Measurements from ENCODE around the gene SLC9A9.
A peak's percentile ranks its signal among the peaks of the same experiment; 100 is the strongest.
"Not testable (repeated sequence)": the region's sequence is repeated elsewhere in the genome, so short reads cannot be mapped to it uniquely, and the experiment has no call there.

SLC9A9 gene

GRCh38 chr3:143436231-143436930 is 411.9 kb downstream of the SLC9A9 start:
- no peak overlapping the region for H3K4me3 ChIP-seq (ENCODE audit: low read depth, low read length)
- TF ChIP-seq CTCF (IDR thresholded peaks at IDR 0.05; ENCODE audit: low read depth, low read length, missing control alignments), result no peak
- no peak for DNase-seq (ENCODE audit: low read depth)

- DNase-seq (ENCODE audit: low read depth), result no peak
- peak; percentile 69 for TF ChIP-seq CTCF (IDR thresholded peaks at IDR 0.05; ENCODE audit: low read depth, low read length, missing control alignments)
- H3K4me3 ChIP-seq (ENCODE audit: low read depth, low read length), result no peak overlapping the region
Measured at GRCh38 chr3:143433787-143434378, 414.4 kb downstream of the SLC9A9 start.

GRCh38 chr3:143431298-143431697 is 417.0 kb downstream of the SLC9A9 start:
- not testable (repeated sequence) for DNase-seq (ENCODE audit: low read depth)

GRCh38 chr3:143430568-143430967 is 417.7 kb downstream of the SLC9A9 start:
- no peak for TF ChIP-seq CTCF (IDR thresholded peaks at IDR 0.05; ENCODE audit: low read depth, low read length, missing control alignments)
- no peak overlapping the region for H3K4me3 ChIP-seq (ENCODE audit: low read depth, low read length)
- DNase-seq (ENCODE audit: low read depth), result no peak

More at GRCh38 chr3:143431298-143431697, 417.0 kb downstream of the SLC9A9 start:
- H3K4me3 ChIP-seq (ENCODE audit: low read depth, low read length), result not testable (repeated sequence)

- no peak overlapping the region for H3K4me3 ChIP-seq (ENCODE audit: low read depth, low read length)
- TF ChIP-seq CTCF (IDR thresholded peaks at IDR 0.05; ENCODE audit: low read depth, low read length, missing control alignments), result no peak
- DNase-seq (ENCODE audit: low read depth), result no peak
Measured at GRCh38 chr3:143429628-143430514, 418.4 kb downstream of the SLC9A9 start.

GRCh38 chr3:143428294-143428693 is 420.0 kb downstream of the SLC9A9 start:
- DNase-seq (ENCODE audit: low read depth), result no peak
- H3K4me3 ChIP-seq (ENCODE audit: low read depth, low read length), result no peak overlapping the region
- no peak for TF ChIP-seq CTCF (IDR thresholded peaks at IDR 0.05; ENCODE audit: low read depth, low read length, missing control alignments)

GRCh38 chr3:143427631-143428030 is 420.6 kb downstream of the SLC9A9 start:
- H3K4me3 ChIP-seq (ENCODE audit: low read depth, low read length), result no peak overlapping the region
- no peak for DNase-seq (ENCODE audit: low read depth)
- no peak for TF ChIP-seq CTCF (IDR thresholded peaks at IDR 0.05; ENCODE audit: low read depth, low read length, missing control alignments)
